Activated naive CD4-positive, alpha-beta T cell treated with anti-CD3 and anti-CD28 coated beads, Interleukin-2, amount 50 U/mL, for 24 hours (primary cell): ENCODE results near the gene ATP6V1G2.
A peak's percentile ranks its signal among the peaks of the same experiment; 100 is the strongest.
"Not testable (repeated sequence)": the region's sequence is repeated elsewhere in the genome, so short reads cannot be mapped to it uniquely, and the experiment has no call there.

Source experiments
- H3K27ac Mint-ChIP-seq: one replicate; pipeline ENCODE4 v1.8.0; 2021; ENCODE audit warnings: mild to moderate bottlenecking, mixed read lengths
- H3K27me3 Mint-ChIP-seq: one replicate; pipeline ENCODE4 v1.8.0; 2021; ENCODE audit warnings: mixed read lengths
- H3K36me3 Mint-ChIP-seq: one replicate; pipeline ENCODE4 v1.8.0; 2021; ENCODE audit warnings: mixed read lengths
- H3K4me1 Mint-ChIP-seq: one replicate; pipeline ENCODE4 v1.8.0; 2021; ENCODE audit warnings: mixed read lengths
- H3K4me3 Mint-ChIP-seq: one replicate; pipeline ENCODE4 v1.8.0; 2021; ENCODE audit warnings: mild to moderate bottlenecking, mixed read lengths
- H3K9me3 Mint-ChIP-seq: one replicate; pipeline ENCODE4 v1.8.0; 2021; ENCODE audit warnings: mixed read lengths

The ATP6V1G2 gene

DNA sequence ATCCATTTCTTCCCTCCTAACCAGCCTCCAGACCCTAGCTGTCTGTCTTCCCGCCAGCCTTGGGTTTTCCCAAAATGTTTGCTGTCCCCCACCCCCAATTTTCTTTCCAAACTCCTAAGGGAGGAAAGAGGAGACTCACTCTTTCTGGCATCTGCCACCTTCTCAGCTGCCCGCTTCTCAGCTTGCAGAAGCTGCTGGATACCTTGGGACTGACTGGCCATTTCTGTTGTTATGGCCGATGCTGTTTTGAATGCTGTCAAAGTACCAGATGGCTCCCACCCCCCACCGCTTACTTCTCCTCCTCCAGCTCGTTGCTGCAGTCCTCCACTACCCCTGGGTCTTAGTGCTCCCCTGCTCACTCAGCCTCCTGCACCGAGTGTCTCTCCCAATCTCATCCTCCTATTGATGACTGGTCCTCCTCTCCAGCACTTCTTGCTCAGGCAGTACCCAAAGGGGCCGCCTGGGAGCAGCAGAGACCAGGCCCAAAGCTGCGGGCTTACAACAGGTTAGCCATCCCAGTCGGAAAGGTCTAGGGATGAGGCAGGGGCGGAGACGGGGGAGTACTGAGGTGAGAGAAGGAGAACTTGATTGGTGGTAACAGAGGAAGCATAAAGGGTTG lies at the start of gene ATP6V1G2:
Gene ATP6V1G2 (minus strand): TSS at position 270 of the 619 bp plus-strand sequence. CDS start 49 bp downstream, at position 221.
- Mint-ChIP-seq H3K4me3 (peak within 1 kb of the TSS; percentile 89), H3K36me3 (peaks cover under 1% of the 10 kb centered on the region), H3K4me1 (peaks cover 31% of the 10 kb centered on the region), H3K27ac (peak within 1 kb of the TSS; percentile 65), H3K9me3 (no peaks in the 10 kb centered on the region), H3K27me3 (no peaks in the 10 kb centered on the region)

DNA sequence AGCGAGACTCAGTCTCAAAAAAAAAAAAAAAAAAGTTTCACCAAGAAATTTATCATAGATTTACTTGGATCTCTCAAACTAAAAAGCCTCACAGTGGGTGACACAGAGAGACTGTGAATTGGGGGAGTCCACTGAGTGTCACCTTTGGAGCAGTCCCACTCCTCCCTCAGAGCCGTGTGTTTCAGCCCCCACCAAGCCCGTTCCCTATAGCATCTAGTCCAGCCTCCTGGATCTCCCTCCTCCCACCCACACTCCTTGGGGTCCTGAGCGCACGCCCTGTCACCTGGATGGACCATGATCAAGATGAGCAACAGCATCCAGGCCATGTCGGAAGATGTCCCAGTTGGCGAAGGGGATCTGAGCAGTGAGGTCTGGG lies 46.0 kb upstream of the ATP6V1G2 start:
- Mint-ChIP-seq H3K9me3 (no peaks in the 10 kb centered on the region), H3K27ac (peak overlapping the region; percentile 84), H3K4me1 (peaks cover 61% of the 10 kb centered on the region), H3K4me3 (peak overlapping the region; percentile 68), H3K27me3 (no peaks in the 10 kb centered on the region), H3K36me3 (peaks cover 2% of the 10 kb centered on the region)

DNA sequence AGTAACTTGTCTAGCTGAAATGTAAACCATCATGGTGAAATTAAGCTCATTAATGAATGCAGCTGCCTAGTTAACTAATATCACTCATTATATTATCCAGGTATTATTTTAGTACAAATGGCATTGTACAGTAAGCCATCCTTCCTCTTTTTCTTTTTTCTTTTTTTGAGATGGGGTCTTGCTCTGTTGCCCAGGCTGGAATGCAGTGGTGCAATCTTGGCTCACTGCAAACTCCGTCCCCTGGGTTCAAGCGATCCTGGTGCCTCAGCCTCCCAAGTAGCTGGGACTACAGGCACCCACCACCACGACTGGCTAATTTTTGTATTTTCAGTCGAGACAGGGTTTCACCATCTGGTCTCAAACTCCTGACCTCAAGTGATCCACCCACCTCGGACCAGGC lies 44.3 kb upstream of the ATP6V1G2 start:
- H3K36me3 Mint-ChIP-seq, H3K9me3 Mint-ChIP-seq, H3K27ac Mint-ChIP-seq, H3K27me3 Mint-ChIP-seq, H3K4me3 Mint-ChIP-seq: not testable (repeated sequence)
- H3K4me1 Mint-ChIP-seq, result peaks cover 63% of the 10 kb centered on the region

DNA sequence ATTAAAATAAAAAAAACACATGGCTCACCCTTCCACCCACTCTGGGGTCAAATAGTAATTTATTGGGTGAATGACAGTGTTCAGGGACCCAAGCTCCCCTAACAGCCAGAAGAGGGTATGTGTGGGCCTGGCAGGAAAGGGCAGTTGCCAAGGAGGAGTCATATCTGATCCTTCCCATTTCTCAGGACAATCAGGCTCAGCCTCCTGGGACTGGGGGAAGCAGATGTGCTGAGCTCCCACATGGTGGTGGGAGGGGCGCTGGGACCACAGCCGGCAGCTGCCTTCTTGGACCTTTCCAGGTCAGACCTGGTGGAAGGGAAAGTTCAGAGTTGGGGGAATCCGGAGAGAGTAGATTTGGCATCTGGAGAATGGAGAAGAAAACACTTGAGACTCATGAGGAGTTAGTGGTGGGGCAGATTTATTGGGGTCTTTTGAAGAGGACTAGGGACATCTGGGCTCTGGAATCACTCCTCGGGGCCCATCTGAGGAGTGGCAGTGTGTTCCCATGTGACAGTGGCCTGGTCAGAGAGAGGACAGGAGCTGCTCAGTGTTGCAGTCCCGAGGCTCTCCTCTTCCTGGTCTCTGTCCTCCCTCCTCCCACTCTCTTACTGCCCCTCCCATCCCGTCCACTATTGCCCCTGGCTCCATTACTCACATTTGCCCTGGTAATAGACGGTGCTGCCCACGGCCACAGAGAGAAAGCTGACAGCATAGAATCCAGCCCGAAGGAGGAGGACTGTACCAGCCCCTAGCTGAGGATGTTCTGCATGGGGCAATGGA lies 42.7 kb upstream of the ATP6V1G2 start:
- Mint-ChIP-seq H3K4me1 (peaks cover 75% of the 10 kb centered on the region), H3K36me3 (peaks cover 2% of the 10 kb centered on the region), H3K27ac (peak overlapping the region; percentile 81), H3K27me3 (no peaks in the 10 kb centered on the region), H3K9me3 (no peaks in the 10 kb centered on the region), H3K4me3 (no peak overlapping the region)

DNA sequence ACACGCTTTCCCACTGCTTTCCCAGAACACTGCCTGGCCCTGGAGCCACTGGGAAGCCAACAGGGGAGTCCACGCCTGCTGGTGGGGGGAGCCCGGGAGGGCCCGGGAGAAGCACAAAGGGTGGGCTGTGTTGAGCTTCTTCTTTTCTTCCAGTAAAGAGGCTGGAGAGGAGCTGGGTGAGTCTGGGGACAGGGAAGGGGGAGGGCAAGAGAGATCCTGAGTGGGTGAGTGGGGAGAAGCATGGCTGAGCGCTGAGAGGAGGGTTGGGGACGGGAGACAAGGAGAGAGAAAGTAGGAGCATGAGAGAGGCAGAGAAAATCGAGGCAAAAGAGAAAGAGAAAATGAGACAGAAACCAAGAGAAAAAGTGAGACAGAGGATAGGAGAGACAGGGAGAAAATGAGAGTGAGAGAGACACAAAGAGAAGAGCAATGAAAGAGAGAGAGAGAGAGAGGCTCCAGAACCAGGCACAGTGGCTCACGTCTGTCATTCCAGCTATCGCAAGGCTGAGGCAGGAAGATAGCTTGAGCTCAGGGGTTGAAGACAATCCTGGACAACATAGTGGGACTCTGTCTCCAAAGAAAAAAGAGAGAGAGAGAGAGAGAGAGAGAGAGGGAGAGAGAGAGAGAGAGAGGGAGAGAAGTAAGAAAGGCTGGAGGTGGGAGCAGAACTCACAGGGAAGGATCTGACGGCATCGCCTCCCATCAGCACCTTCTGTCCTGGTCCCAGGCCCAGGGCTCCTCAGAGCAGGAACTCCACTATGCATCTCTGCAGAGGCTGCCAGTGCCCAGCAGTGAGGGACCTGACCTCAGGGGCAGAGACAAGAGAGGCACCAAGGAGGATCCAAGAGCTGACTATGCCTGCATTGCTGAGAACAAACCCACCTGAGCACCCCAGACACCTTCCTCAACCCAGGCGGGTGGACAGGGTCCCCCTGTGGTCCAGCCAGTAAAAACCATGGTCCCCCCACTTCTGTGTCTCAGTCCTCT lies 41.7 kb upstream of the ATP6V1G2 start:
- peak overlapping the region; percentile 96 for H3K27ac Mint-ChIP-seq
- peaks cover 2% of the 10 kb centered on the region for H3K36me3 Mint-ChIP-seq
- H3K9me3 Mint-ChIP-seq, result no peaks in the 10 kb centered on the region
- peaks cover 73% of the 10 kb centered on the region for H3K4me1 Mint-ChIP-seq
- H3K27me3 Mint-ChIP-seq, result no peaks in the 10 kb centered on the region
- peak overlapping the region; percentile 82 for H3K4me3 Mint-ChIP-seq

DNA sequence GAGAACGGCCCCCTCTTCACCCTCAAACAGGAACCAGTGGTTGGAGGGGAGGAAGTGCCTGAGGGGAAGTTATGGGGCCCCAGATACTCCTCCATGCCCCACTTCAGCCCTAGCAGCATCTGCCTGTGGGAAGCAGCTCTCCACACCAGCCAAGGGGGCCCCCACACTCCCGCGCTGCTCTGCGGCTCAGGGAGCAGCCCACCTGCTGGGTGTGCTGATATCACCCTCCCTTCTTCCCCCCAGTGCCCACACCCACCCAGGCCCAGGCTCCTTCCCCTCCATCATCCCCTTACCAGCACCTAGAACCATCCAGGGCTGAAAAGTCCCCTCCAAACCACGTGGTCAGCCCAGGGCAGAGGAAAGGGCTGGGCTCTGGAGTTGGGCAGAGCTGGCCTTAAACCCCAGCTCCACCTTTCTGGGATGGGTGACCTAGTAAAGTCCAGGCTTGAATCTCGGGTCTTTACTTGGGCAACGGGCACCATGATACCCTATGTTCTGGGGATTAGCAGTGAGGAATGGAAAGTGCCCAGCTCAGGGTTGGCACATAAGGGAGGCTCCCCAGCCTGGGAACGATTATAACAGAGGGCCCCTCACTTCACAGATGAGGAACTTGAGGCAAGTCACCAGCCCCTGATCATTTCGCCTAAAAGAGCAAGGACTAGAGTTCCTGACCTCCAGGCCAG lies 40.3 kb upstream of the ATP6V1G2 start:
- peaks cover 6% of the 10 kb centered on the region for H3K36me3 Mint-ChIP-seq
- peak overlapping the region; percentile 97 for H3K27ac Mint-ChIP-seq

DNA sequence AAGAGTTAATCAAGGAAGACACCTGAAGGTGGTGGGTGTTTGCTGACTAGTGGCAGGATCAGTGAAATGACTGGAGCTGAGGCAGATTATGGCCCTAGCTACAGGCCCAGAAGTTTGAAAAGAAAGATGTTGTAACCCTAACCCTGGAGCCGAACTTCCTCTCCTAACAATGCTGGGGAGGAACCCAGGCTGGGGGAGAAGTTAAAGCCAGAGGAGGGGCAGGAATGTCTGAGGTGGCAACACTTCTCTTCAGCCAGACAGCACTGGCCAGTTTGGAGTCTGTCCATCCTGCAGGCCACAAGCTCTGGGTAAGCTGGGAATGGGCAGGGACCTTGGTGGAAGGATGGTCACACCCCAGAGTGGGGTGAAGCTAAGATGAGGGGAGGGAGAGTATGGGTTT lies 39.6 kb upstream of the ATP6V1G2 start, which contains the start of gene LST1:
Gene LST1 (plus strand): TSS at position 270 of the 400 bp plus-strand sequence. CDS start 1,023 bp downstream, outside the sequence.
- H3K4me3 Mint-ChIP-seq, result peak within 1 kb of the TSS; percentile 82
- no peaks in the 10 kb centered on the region for H3K9me3 Mint-ChIP-seq
- H3K36me3 Mint-ChIP-seq, result peaks cover 10% of the 10 kb centered on the region
- H3K27ac Mint-ChIP-seq, result peak within 1 kb of the TSS; percentile 97
- H3K4me1 Mint-ChIP-seq, result peaks cover 74% of the 10 kb centered on the region
- H3K27me3 Mint-ChIP-seq, result no peaks in the 10 kb centered on the region

More for the DNA sequence above, 40.3 kb upstream of the ATP6V1G2 start:
- peaks cover 73% of the 10 kb centered on the region for H3K4me1 Mint-ChIP-seq
- peak overlapping the region; percentile 82 for H3K4me3 Mint-ChIP-seq
- H3K27me3 Mint-ChIP-seq, result no peaks in the 10 kb centered on the region
- no peaks in the 10 kb centered on the region for H3K9me3 Mint-ChIP-seq

DNA sequence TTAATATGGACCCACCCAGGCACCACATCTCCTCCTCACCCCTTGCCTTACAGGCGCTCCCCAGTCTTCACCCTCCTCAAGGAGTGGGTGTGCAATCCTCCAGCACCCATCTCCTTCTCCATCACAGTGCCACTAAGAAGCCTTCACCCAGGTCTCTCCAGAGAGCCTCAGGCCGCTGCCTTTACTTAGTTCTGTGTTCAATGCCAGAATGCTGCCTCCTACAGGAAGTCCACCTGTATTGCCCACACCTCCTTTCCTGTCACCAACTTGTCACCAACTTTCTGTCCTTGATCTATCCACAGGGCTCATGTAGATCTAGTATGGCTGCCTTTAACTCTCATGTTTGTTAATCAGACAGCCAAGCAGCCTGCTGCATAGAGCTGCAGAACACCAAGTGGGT lies 39.1 kb upstream of the ATP6V1G2 start:
- H3K9me3 Mint-ChIP-seq, result no peaks in the 10 kb centered on the region
- peak overlapping the region; percentile 69 for H3K4me3 Mint-ChIP-seq
- peaks cover 72% of the 10 kb centered on the region for H3K4me1 Mint-ChIP-seq
- peak overlapping the region; percentile 97 for H3K27ac Mint-ChIP-seq
- H3K36me3 Mint-ChIP-seq, result peaks cover 12% of the 10 kb centered on the region
- H3K27me3 Mint-ChIP-seq, result no peaks in the 10 kb centered on the region

DNA sequence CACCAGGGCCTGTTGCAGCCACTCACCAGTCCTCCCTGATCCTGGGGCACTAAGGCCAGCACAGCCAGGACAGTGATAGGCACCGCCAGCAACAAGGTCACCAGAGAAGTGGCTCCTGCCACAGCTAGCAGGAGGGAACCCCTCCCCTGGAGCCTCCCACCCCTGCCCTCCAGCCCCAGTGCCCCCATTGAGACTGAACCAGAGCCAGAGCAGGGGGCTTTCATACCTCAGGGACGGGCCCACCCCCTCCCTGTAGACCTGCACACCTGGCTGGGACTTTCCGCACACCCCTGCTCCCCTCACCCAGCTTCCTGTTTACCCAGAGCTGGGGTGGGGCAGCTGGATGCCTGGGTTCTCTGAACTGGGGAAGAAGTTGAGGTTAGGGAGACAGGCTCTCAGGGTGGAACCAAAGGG lies 35.8 kb upstream of the ATP6V1G2 start, which contains the start of gene LTB:
Gene LTB (minus strand): TSS at position 195 of the 414 bp plus-strand sequence. CDS start 7 bp downstream, at position 188.
- peak within 1 kb of the TSS; percentile 95 for H3K27ac Mint-ChIP-seq
- H3K27me3 Mint-ChIP-seq, result no peaks in the 10 kb centered on the region
- H3K9me3 Mint-ChIP-seq, result no peaks in the 10 kb centered on the region
- peaks cover 22% of the 10 kb centered on the region for H3K36me3 Mint-ChIP-seq
- peaks cover 77% of the 10 kb centered on the region for H3K4me1 Mint-ChIP-seq
- H3K4me3 Mint-ChIP-seq, result peak within 1 kb of the TSS; percentile 93

DNA sequence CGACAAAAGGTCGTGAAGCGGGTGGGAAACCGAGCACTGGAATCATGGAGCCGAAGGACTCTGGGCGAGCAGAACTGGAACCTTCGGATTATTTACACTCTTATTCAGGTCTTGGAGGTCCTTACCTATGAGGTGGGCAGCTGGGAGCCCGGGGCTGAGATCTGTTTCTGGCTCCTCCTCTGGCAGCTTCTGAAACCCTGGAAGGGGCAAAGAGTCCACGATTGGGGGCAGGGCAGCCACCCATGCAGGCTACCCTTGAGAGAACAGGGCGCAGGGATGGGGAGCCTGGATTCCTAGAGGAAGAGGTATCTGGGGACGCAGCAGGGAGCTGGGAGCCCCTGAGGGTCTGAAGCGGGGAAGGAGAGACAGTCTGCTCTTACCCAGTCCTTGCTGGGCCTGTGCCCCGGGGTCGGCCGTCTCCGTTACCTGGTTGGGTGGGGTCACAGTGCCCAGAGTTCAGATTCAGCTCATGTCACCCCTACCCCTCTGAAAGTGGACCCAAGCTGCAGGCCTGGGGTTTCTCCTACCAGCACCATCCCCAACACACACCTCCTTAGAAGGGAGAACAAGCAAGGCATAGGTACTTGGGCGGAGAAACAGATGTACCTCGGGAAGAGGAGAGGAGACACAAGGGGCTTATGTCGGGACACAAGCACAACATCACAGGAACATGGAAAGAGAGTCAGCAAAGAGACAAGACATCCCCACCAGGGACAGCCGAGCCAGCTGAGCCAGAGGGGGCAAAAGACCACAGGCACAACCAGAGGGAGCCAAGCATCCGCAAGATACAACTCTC lies 35.2 kb upstream of the ATP6V1G2 start:
- peak overlapping the region; percentile 95 for H3K27ac Mint-ChIP-seq
- H3K27me3 Mint-ChIP-seq, result no peaks in the 10 kb centered on the region
- H3K4me3 Mint-ChIP-seq, result peak overlapping the region; percentile 93
- H3K9me3 Mint-ChIP-seq, result no peaks in the 10 kb centered on the region
- H3K4me1 Mint-ChIP-seq, result peaks cover 77% of the 10 kb centered on the region
- H3K36me3 Mint-ChIP-seq, result peaks cover 24% of the 10 kb centered on the region

DNA sequence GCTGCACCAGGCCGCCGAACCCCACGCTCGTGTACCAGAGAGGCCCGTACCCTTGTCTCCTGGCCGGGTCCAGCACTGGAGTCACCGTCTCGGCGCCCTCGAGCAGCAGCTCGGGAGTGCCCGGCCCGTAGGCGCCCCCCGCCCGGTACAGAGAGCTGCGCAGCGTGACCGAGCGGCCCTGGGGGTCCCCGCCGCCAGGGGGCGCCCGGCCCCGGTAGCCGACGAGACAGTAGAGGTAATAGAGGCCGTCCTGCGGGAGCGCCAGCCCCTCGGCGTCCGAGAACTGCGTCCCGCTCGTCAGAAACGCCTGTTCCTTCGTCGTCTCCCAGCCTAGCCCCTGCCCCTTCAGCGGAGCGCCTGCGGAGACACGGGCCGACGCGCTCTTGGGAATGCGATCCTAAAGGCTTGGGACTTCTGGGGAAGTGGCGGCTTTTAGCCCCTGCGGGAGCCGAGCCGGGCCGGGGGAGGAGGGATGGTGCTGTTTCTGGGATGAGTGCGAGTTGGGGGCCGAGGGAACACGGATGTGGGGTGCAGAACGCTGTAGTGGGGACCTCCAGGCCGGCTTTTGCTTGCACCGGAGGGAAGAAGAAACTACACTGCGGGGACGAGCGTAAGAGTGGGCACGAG lies 34.5 kb upstream of the ATP6V1G2 start:
- H3K4me1 Mint-ChIP-seq, result peaks cover 77% of the 10 kb centered on the region

DNA sequence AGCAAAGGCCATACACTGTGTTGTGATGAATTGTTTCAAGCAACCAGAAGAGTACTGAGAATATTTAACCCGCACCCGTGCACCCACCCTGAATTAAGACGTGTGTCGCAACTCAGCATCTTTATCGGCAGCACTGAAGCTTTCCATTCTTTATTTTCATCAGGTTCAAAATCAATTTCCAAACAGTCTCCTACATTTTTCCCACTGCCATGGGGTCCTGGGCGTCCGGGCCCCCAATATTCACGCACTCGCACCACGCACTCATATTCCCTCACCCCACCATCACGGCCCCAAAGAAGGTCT lies 34.0 kb upstream of the ATP6V1G2 start:
- Mint-ChIP-seq H3K9me3 (no peaks in the 10 kb centered on the region), H3K27me3 (no peaks in the 10 kb centered on the region), H3K4me3 (peak overlapping the region; percentile 93), H3K4me1 (peaks cover 77% of the 10 kb centered on the region), H3K36me3 (peaks cover 36% of the 10 kb centered on the region), H3K27ac (peak overlapping the region; percentile 97)

More for the DNA sequence above, 34.5 kb upstream of the ATP6V1G2 start:
- H3K27ac Mint-ChIP-seq, result peak overlapping the region; percentile 97
- H3K27me3 Mint-ChIP-seq, result no peaks in the 10 kb centered on the region
- H3K9me3 Mint-ChIP-seq, result no peaks in the 10 kb centered on the region
- peaks cover 31% of the 10 kb centered on the region for H3K36me3 Mint-ChIP-seq
- H3K4me3 Mint-ChIP-seq, result peak overlapping the region; percentile 93

DNA sequence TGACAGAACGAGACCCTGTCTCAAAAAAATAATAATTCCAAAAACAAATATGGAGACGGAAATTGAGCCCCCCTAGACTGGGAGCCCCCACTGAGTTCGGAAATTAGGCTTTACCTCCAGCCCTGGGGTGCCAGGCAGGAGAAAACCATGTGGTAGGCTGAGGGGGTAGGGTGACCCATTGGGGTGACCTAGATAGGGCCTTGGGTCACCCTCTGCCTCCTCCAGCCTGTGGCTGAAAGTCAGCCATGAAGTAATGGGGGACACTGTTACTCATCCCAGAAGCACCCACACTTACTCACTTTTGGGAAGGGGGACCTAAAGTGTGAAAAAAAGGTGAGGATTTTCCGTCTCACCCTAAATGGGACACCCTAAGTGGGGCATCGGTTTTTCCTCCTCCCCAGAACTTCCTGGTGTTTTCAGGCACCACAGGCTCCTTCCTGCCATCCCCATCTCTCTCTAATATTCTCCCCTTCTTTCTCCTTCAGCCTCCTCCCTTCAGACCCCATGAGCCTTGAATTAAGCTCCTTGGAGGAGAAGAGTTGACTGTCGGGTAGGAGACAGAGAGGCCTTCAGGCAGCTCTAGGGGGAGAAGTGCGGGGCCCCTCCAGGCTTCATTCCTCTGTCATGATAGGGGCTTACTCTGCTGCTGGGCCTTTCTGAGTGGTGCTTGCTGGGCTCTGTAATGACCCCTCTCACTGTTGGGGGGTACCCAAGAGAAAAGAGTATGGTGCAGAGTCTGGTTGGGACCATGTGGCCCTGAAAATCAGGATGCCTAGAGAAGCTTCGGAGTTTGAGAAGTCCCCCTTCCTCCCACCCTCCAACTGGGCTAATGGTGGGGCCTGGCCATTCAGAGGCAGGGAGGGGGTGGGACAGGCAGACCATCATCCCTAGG lies 33.4 kb upstream of the ATP6V1G2 start:
- peaks cover 77% of the 10 kb centered on the region for H3K4me1 Mint-ChIP-seq
- no peaks in the 10 kb centered on the region for H3K9me3 Mint-ChIP-seq
- no peaks in the 10 kb centered on the region for H3K27me3 Mint-ChIP-seq
- peak overlapping the region; percentile 93 for H3K4me3 Mint-ChIP-seq
- H3K27ac Mint-ChIP-seq, result peak overlapping the region; percentile 97
- H3K36me3 Mint-ChIP-seq, result peaks cover 37% of the 10 kb centered on the region
